CD4-positive, alpha-beta T cell treated with Interleukin-15 for 1 hour (primary cell): ENCODE data around the gene DALRD3.

Experiments
- DNase-seq: peaks from one replicate; pipeline ENCODE4 v3.0.0-alpha.2; 2020

DALRD3 gene

DNA sequence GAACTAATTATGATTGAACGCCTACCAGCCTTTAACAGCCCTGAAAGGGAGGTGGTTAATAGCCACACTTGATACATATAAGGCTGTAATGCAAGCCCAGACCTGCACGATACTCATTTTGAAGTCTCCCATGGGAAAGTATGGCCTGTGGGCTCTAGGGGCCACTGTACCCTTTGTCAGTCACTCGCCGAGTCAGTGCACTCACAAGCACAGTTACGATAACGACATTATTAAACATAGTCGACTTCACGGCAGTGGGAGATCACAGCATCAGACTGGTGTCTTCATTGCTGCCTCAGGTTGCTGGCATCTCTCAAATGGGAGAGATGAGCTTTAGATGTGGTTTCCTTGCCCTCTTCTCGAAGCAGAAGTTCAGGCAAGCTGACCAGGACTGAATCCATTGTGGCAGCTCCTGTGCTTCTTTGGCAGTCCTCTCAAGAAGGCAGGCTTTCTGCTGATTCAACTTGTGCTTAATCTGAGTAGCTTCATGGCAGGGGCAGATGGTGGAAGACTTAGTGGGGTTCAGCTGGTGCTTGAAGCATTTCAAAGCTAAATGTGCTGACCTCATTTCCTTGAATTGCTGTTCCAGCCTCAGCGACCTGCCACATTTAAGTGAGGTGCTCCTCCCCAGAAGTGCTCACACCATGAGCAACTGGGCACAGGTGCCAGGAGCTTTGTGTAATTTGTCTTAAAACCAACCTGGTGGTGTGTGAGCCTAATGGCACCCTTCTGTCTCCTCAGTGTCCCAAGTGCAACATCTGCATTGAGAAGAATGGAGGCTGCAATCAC lies 44.1 kb downstream of the DALRD3 start:
- DNase-seq, result no peak

DNA sequence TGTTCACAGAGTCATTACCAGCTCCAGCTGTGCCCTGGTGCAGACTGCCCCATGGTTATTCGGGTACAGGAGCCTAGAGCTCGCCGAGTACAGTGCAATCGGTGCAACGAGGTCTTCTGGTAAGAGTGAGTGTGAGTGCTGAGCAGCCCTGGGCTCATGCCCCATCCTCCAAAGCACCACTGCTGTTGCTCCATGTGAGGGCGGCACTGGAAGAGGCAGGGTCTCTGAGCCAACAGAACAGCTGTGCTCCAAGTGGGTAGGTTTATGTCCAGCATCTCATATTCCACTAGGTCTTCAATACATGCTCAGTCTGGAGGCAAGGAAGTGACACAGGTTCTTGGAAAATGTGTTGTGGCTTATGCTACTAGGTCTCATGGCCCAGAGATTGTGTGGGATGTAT lies 47.8 kb downstream of the DALRD3 start:
- no peak for DNase-seq

DNA sequence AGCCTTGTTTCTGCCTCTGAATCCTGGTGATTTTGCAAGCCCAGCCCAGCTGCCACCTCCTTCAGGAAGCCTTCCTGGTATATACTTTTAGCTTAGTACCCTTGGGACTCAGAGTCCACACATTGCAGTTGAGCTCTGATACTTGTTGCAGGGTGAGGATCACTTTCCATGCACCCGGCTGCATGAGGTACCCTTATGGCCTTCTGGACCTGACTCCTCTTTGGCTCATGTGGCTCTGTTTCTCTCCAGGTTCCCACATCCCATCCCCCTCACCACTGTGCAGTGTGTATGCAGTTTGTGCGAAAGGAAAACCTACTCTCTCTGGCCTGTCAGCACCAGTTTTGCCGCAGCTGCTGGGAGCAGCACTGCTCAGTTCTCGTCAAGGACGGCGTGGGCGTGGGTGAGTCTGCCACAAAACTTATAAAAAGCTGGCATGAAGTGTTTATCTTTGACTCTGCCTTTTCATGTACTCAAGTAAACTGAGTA lies 51.5 kb downstream of the DALRD3 start:
- no peak for DNase-seq

DNA sequence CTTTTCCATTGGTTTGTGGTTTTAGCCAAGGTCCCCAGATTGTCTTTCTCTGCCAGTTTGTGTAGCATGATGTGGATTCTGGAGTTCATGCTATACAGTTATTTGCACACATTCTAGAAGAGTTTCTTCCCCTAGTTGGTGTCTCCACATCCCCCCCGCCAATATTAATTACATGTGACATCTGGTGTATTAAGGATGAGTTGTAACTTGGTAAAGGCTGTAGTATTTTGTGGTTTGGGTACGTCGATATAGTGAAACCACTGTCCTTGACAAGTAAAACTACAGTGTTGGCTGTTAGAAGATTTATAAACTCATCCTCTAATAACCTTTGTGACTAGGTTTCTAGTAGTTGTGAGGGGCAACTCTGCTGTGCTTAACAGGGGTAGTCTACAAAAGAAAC lies 52.0 kb downstream of the DALRD3 start:
- DNase-seq, result no peak
